A549 (cell line): ENCODE data around the gene GPX4. TPM values are rescaled to one million over a fixed set of nuclear protein-coding genes. Genes with fewer than 3 reads are reported as not detected.
A peak's percentile ranks its signal among the peaks of the same experiment; 100 is the strongest.

Experiments
- ATAC-seq, 2 experiments: fragments of 200-7000 bp in 1 of 2; fragments of >200 bp in 1 of 2; cut with Nextera tagmentation in 1 of 2; cut with Tn5 transposase in 1 of 2; 3 replicates each; pipeline versions ENCODE4 v1.8.0 to v1.9.1; 2018 to 2020; ENCODE audit warnings: mild to moderate bottlenecking in 1 of 2, moderate library complexity in 1 of 2
- CTCF ChIA-PET: fragments of 300-600 bp; sonication (Branson Sonifier 250); formaldehyde crosslinking; extraction: SDS; loops from one replicate; lab custom pipeline; 2021; ENCODE audit warnings: antibody characterized with exemption, inconsistent platforms; lab: Yijun Ruan, JAX
- POLR2A ChIA-PET: fragments of 350-600 bp; formaldehyde crosslinking; extraction: SDS; loops from one replicate; lab custom pipeline; 2021; ENCODE audit warnings: antibody characterized with exemption, inconsistent platforms; lab: Yijun Ruan, JAX
- DNase-seq, 2 experiments: peaks; one replicate each; pipeline versions ENCODE4 v3.0.0 to v3.0.0-alpha.2; 2011 to 2016; ENCODE audit warnings: low read depth in 1 of 2, low spot score in 1 of 2
- FAIRE-seq: peaks from 2 replicates; lab custom pipeline; 2011; peaks lifted over from hg19 to GRCh38; lab: Jason Lieb, UNC
- H3K27ac ChIP-seq, 2 experiments: fragments of >200 bp; sonication (Bioruptor Twin); formaldehyde crosslinking; 3 replicates each; pipeline ENCODE4 v1.5.1; 2016 to 2017
- H3K4me1 ChIP-seq: fragments of >200 bp; sonication (Bioruptor Twin); formaldehyde crosslinking; 3 replicates; pipeline ENCODE4 v1.6.1; 2016
- H3K4me2 ChIP-seq: fragments of >200 bp; sonication (Bioruptor Twin); formaldehyde crosslinking; 3 replicates; pipeline ENCODE4 v1.6.1; 2016
- H3K4me3 ChIP-seq: fragments of >200 bp; sonication (Bioruptor Twin); formaldehyde crosslinking; 3 replicates; pipeline ENCODE4 v1.5.1; 2016
- H3K9me3 ChIP-seq: fragments of >200 bp; sonication (Bioruptor Twin); formaldehyde crosslinking; 3 replicates; pipeline ENCODE4 v1.6.1; 2016
- EP300 ChIP-seq, 2 experiments: fragments of >200 bp; sonication (Bioruptor Twin); formaldehyde crosslinking; IDR thresholded peaks; 2 replicates in 1 of 2; 3 replicates in 1 of 2; pipeline ENCODE4 v1.6.1; 2016 to 2017
- FOSB ChIP-seq: fragments of 250-450 bp; sonication (Bioruptor Pico); IDR thresholded peaks from 2 replicates; pipeline ENCODE4 v1.5.0; 2020; ENCODE audit warnings: mild to moderate bottlenecking, moderate library complexity
- FOSL2 ChIP-seq, 2 experiments: fragments of 450-650 bp in 1 of 2; fragments of >200 bp in 1 of 2; sonication (Bioruptor Twin) in 1 of 2; formaldehyde crosslinking; IDR thresholded peaks; 2 replicates each; pipeline versions ENCODE4 v1.5.0 to v1.6.1; 2016 to 2020; ENCODE audit warnings: mild to moderate bottlenecking in 1 of 2, moderate library complexity in 1 of 2
- HEYL ChIP-seq: fragments of 250-450 bp; sonication (Bioruptor Pico); IDR thresholded peaks from 2 replicates; pipeline ENCODE4 v1.8.0; 2021; ENCODE audit warnings: mild to moderate bottlenecking, moderate library complexity
- HOXB5 ChIP-seq: fragments of 250-450 bp; sonication (Bioruptor Pico); IDR thresholded peaks from 2 replicates; pipeline ENCODE4 v1.5.0; 2020; ENCODE audit warnings: mild to moderate bottlenecking, moderate library complexity
- JUNB ChIP-seq: fragments of >200 bp; sonication (Bioruptor Twin); formaldehyde crosslinking; IDR thresholded peaks from 2 replicates; pipeline ENCODE4 v1.6.1; 2016
- MAFK ChIP-seq: fragments of 450-650 bp; IDR thresholded peaks from 2 replicates; pipeline ENCODE4 v1.6.1; 2014; ENCODE audit not compliant: partially characterized antibody
- POLR2A ChIP-seq: IDR thresholded peaks from 2 replicates; pipeline ENCODE4 v1.6.1; 2012; ENCODE audit warnings: mild to moderate bottlenecking, low read length
- POLR2AphosphoS2 ChIP-seq: conservative IDR thresholded peaks from 2 replicates; pipeline ENCODE4 v1.6.1; 2012; ENCODE audit warnings: low read length, improper control_type of control experiment, inconsistent platforms
- TP53 ChIP-seq: fragments of 250-450 bp; sonication (Bioruptor Pico); IDR thresholded peaks from 2 replicates; pipeline ENCODE4 v1.5.0; 2021; ENCODE audit warnings: mild to moderate bottlenecking, moderate library complexity
- ZC3H11A ChIP-seq: fragments of 450-650 bp; IDR thresholded peaks from 2 replicates; pipeline ENCODE4 v1.6.1; 2014; ENCODE audit warnings: antibody characterized with exemption, mild to moderate bottlenecking
- ZNF302 ChIP-seq: fragments of 250-450 bp; sonication (Bioruptor Pico); IDR thresholded peaks from 2 replicates; pipeline ENCODE4 v1.9.0; 2021; ENCODE audit warnings: inconsistent platforms, mild to moderate bottlenecking, moderate library complexity
- WGBS: methylation state at CpG from one replicate; pipeline ENCODE4 v1.1.6; 2017; ENCODE audit errors: missing lambda C conversion rate; 5-methylcytosine and 5-hydroxymethylcytosine counted together
- polyA plus RNA-seq, 4 experiments: library from polyadenylated mRNA; depleted of rRNA in 3 of 4; stranded (reverse); fragments of >200 nt; fragmentation: RNase III in 1 of 4; extraction: RNeasy Plus Mini Kit Qiagen cat#74134 plus additional on column Dnase treatment in 1 of 4; gene quantifications; 2 replicates in 3 of 4; 3 replicates in 1 of 4; pipeline ENCODE4 v1.2.3, GENCODE V29; 2011 to 2017
- TF ChIP-seq, protein P1 (sequence below): IDR thresholded peaks from 2 replicates; pipeline ENCODE4 v1.6.1; 2012; ENCODE audit warnings: low read depth, borderline replicate concordance
- TF ChIP-seq, protein P2 (sequence below): fragments of >200 bp; sonication (Bioruptor Twin); formaldehyde crosslinking; IDR thresholded peaks from 2 replicates; pipeline ENCODE4 v1.6.1; 2016
- TF ChIP-seq, protein P3 (sequence below): fragments of 150-350 bp; IDR thresholded peaks from 2 replicates; pipeline ENCODE4 v1.6.1; 2014; ENCODE audit warnings: low read depth, mild to moderate bottlenecking, low read length
- TF ChIP-seq, protein P4 (sequence below): fragments of 450-650 bp; IDR thresholded peaks from 2 replicates; pipeline ENCODE4 v1.6.1; 2014; ENCODE audit warnings: antibody characterized with exemption
- TF ChIP-seq, protein P5 (sequence below): fragments of 200-600 bp; sonication (generic); IDR thresholded peaks from 2 replicates; pipeline ENCODE4 v1.6.1; 2016; ENCODE audit warnings: antibody characterized with exemption, mild to moderate bottlenecking, moderate library complexity
- TF ChIP-seq, protein P6 (sequence below): fragments of 250-450 bp; sonication (Bioruptor Pico); IDR thresholded peaks from 2 replicates; pipeline ENCODE4 v1.5.0; 2020; ENCODE audit warnings: low read depth, mild to moderate bottlenecking, moderate library complexity
- TF ChIP-seq, protein P7 (sequence below): fragments of 250-450 bp; sonication (Bioruptor Pico); IDR thresholded peaks from 2 replicates; pipeline ENCODE4 v1.5.0; 2021; ENCODE audit warnings: mild to moderate bottlenecking, moderate library complexity, borderline replicate concordance
- TF ChIP-seq, protein P8 (sequence below): fragments of >200 bp; sonication (Bioruptor Twin); formaldehyde crosslinking; IDR thresholded peaks from 3 replicates; pipeline ENCODE4 v1.6.1; 2016

Gene GPX4
- polyA plus RNA-seq, 2 of the 4 experiments (the other 2 are of a cell fraction) = 248 to 394 TPM

DNA sequence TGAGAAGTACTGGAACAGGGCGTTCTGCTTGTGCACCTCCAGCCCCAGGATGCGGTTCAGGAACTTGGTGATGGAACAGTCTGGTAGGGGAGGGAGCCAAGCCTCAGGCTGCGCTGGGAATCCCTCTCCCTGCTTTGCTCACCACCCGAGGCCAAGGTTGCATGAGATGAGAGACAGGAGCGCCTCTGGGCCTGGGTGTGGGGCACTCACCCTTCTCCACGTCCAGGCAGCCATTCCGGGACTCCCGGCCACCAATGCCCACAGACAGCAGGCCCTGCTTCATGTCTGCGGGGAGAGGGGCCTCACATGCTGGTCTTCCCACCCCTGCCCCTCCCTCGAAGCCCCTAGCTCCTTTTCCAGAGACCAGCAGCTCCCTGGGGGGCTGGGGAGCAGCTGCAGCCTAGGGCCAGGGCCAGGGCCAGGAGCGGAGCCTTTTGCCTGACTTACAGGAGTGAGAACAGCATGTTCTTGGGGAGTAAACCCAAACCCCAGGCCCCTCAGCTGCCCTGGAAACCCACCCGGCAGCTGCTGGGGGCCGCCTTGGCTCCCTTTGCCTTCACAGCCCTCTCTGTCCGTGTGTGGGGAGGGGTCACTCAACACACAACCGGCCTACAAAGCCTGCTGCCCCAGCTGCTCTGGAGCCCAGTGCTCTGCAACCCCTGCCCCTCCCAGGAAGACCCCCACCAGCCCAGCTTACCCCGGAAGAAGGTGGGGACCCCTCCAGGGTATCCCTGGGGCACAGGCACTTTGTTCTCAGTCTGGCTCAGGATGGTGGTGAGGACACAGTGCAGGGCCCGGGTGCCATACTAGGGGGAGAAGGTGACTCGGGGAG lies 7.2 kb downstream of the GPX4 start:
- DNase-seq = peak in 1 of 2 experiments; percentile 62
- 75% methylated on average over 6 of the region's 18 CpGs for WGBS
- peak; percentile 12 to 14; a peak in 3 of 6 replicates for ATAC-seq

More for the DNA sequence above, 7.2 kb downstream of the GPX4 start:
- peaks cover 44% of the 10 kb centered on the region for H3K4me1 ChIP-seq
- H3K27ac ChIP-seq = peak overlapping the region; percentile 56 to 84; a peak in 4 of 6 replicates
- H3K9me3 ChIP-seq = no peaks in the 10 kb centered on the region
- H3K4me2 ChIP-seq = no peak overlapping the region; the same call in 2 of the 3 replicates
- TF ChIP-seq ZNF302 (CRISPR knock-in tag) (no peak), TP53 (CRISPR knock-in tag) (no peak), HOXB5 (CRISPR knock-in tag) (no peak), EP300 (IDR thresholded peaks at IDR 0.05) (no peak), ZC3H11A (no peak), POLR2AphosphoS2 (no peak), POLR2A (no peak), FOSL2 (IDR thresholded peaks at IDR 0.05) (no peak), FOSL2 (CRISPR knock-in tag; IDR thresholded peaks at IDR 0.05) (no peak), MAFK (no peak), JUNB (no peak), HEYL (no peak), FOSB (no peak)
- TF ChIP-seq, protein P1, sequence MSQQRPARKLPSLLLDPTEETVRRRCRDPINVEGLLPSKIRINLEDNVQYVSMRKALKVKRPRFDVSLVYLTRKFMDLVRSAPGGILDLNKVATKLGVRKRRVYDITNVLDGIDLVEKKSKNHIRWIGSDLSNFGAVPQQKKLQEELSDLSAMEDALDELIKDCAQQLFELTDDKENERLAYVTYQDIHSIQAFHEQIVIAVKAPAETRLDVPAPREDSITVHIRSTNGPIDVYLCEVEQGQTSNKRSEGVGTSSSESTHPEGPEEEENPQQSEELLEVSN = no peak
- TF ChIP-seq, protein P2, sequence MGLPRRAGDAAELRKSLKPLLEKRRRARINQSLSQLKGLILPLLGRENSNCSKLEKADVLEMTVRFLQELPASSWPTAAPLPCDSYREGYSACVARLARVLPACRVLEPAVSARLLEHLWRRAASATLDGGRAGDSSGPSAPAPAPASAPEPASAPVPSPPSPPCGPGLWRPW = no peak
- TF ChIP-seq, protein P3, sequence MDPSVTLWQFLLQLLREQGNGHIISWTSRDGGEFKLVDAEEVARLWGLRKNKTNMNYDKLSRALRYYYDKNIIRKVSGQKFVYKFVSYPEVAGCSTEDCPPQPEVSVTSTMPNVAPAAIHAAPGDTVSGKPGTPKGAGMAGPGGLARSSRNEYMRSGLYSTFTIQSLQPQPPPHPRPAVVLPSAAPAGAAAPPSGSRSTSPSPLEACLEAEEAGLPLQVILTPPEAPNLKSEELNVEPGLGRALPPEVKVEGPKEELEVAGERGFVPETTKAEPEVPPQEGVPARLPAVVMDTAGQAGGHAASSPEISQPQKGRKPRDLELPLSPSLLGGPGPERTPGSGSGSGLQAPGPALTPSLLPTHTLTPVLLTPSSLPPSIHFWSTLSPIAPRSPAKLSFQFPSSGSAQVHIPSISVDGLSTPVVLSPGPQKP = no peak
- TF ChIP-seq, protein P4, sequence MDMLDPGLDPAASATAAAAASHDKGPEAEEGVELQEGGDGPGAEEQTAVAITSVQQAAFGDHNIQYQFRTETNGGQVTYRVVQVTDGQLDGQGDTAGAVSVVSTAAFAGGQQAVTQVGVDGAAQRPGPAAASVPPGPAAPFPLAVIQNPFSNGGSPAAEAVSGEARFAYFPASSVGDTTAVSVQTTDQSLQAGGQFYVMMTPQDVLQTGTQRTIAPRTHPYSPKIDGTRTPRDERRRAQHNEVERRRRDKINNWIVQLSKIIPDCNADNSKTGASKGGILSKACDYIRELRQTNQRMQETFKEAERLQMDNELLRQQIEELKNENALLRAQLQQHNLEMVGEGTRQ = no peak
- TF ChIP-seq, protein P5, sequence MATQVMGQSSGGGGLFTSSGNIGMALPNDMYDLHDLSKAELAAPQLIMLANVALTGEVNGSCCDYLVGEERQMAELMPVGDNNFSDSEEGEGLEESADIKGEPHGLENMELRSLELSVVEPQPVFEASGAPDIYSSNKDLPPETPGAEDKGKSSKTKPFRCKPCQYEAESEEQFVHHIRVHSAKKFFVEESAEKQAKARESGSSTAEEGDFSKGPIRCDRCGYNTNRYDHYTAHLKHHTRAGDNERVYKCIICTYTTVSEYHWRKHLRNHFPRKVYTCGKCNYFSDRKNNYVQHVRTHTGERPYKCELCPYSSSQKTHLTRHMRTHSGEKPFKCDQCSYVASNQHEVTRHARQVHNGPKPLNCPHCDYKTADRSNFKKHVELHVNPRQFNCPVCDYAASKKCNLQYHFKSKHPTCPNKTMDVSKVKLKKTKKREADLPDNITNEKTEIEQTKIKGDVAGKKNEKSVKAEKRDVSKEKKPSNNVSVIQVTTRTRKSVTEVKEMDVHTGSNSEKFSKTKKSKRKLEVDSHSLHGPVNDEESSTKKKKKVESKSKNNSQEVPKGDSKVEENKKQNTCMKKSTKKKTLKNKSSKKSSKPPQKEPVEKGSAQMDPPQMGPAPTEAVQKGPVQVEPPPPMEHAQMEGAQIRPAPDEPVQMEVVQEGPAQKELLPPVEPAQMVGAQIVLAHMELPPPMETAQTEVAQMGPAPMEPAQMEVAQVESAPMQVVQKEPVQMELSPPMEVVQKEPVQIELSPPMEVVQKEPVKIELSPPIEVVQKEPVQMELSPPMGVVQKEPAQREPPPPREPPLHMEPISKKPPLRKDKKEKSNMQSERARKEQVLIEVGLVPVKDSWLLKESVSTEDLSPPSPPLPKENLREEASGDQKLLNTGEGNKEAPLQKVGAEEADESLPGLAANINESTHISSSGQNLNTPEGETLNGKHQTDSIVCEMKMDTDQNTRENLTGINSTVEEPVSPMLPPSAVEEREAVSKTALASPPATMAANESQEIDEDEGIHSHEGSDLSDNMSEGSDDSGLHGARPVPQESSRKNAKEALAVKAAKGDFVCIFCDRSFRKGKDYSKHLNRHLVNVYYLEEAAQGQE = no peak
- TF ChIP-seq, protein P6, sequence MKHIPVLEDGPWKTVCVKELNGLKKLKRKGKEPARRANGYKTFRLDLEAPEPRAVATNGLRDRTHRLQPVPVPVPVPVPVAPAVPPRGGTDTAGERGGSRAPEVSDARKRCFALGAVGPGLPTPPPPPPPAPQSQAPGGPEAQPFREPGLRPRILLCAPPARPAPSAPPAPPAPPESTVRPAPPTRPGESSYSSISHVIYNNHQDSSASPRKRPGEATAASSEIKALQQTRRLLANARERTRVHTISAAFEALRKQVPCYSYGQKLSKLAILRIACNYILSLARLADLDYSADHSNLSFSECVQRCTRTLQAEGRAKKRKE (CRISPR knock-in tag) = no peak
- TF ChIP-seq, protein P7, sequence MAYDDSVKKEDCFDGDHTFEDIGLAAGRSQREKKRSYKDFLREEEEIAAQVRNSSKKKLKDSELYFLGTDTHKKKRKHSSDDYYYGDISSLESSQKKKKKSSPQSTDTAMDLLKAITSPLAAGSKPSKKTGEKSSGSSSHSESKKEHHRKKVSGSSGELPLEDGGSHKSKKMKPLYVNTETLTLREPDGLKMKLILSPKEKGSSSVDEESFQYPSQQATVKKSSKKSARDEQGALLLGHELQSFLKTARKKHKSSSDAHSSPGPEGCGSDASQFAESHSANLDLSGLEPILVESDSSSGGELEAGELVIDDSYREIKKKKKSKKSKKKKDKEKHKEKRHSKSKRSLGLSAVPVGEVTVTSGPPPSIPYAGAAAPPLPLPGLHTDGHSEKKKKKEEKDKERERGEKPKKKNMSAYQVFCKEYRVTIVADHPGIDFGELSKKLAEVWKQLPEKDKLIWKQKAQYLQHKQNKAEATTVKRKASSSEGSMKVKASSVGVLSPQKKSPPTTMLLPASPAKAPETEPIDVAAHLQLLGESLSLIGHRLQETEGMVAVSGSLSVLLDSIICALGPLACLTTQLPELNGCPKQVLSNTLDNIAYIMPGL = no peak
- TF ChIP-seq, protein P8, sequence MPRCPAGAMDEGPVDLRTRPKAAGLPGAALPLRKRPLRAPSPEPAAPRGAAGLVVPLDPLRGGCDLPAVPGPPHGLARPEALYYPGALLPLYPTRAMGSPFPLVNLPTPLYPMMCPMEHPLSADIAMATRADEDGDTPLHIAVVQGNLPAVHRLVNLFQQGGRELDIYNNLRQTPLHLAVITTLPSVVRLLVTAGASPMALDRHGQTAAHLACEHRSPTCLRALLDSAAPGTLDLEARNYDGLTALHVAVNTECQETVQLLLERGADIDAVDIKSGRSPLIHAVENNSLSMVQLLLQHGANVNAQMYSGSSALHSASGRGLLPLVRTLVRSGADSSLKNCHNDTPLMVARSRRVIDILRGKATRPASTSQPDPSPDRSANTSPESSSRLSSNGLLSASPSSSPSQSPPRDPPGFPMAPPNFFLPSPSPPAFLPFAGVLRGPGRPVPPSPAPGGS = no peak
- ChIA-PET POLR2A (no interaction called here), CTCF (interaction anchor here (1.6 to 2.8 kb wide), 4 partner anchors 13 to 83 kb away, joined by 5 to 17 read pairs (median 12); partner anchors contain the start of gene SBNO2)
- no peak for FAIRE-seq
- H3K4me3 ChIP-seq = no peak overlapping the region
